NB4 (cell line): ENCODE results near the gene CFAP20.
"Not testable (repeated sequence)": the region's sequence is repeated elsewhere in the genome, so short reads cannot be mapped to it uniquely, and the experiment has no call there.

Experiments
- DNase-seq: peaks from one replicate; pipeline ENCODE4 v3.0.0; 2010; ENCODE audit warnings: low read depth
- H3K4me3 ChIP-seq: one replicate; pipeline ENCODE4 v1.5.1; 2011; ENCODE audit warnings: mild to moderate bottlenecking, low read depth, low read length, moderate library complexity
- CTCF ChIP-seq: IDR thresholded peaks from one replicate; pipeline ENCODE4 v1.5.1; 2012; ENCODE audit warnings: low read depth, low read length
- MAX ChIP-seq: IDR thresholded peaks from 2 replicates; pipeline ENCODE4 v1.6.1; 2011; ENCODE audit warnings: low read depth, low read length
- MYC ChIP-seq: IDR thresholded peaks from 2 replicates; pipeline ENCODE4 v1.6.1; 2011; ENCODE audit warnings: low read depth, low read length
- POLR2A ChIP-seq: IDR thresholded peaks from 2 replicates; pipeline ENCODE4 v1.6.1; 2011; ENCODE audit warnings: mild to moderate bottlenecking; ENCODE audit not compliant: insufficient read length; ENCODE audit errors: extremely low read depth

The CFAP20 gene

GRCh38 chr16:58094791-58095574 lies 34.2 kb downstream of the CFAP20 start:
- no peak overlapping the region for H3K4me3 ChIP-seq
- TF ChIP-seq POLR2A: no peak
- DNase-seq: peak; percentile 20

GRCh38 chr16:58094026-58094425 lies 35.2 kb downstream of the CFAP20 start:
- no peak for TF ChIP-seq MYC
- no peak for TF ChIP-seq POLR2A
- TF ChIP-seq MAX: no peak
- TF ChIP-seq CTCF: no peak

GRCh38 chr16:58090396-58090795 lies 38.8 kb downstream of the CFAP20 start:
- not testable (repeated sequence) for H3K4me3 ChIP-seq

More at GRCh38 chr16:58094026-58094425, 35.2 kb downstream of the CFAP20 start:
- no peak for DNase-seq
- no peak overlapping the region for H3K4me3 ChIP-seq

GRCh38 chr16:58088091-58088490 lies 41.1 kb downstream of the CFAP20 start:
- no peak for TF ChIP-seq POLR2A
- no peak for TF ChIP-seq MAX
- TF ChIP-seq CTCF: no peak
- TF ChIP-seq MYC: no peak
- H3K4me3 ChIP-seq: no peak overlapping the region

More at GRCh38 chr16:58090396-58090795, 38.8 kb downstream of the CFAP20 start:
- not testable (repeated sequence) for DNase-seq

GRCh38 chr16:58087209-58087913 lies 41.8 kb downstream of the CFAP20 start:
- TF ChIP-seq CTCF (no peak), MAX (no peak), POLR2A (no peak), MYC (no peak)
- H3K4me3 ChIP-seq: no peak overlapping the region
- DNase-seq: no peak

More at GRCh38 chr16:58088091-58088490, 41.1 kb downstream of the CFAP20 start:
- no peak for DNase-seq

GRCh38 chr16:58086381-58087208 lies 42.6 kb downstream of the CFAP20 start:
- no peak for DNase-seq
- TF ChIP-seq MAX: no peak
- no peak for TF ChIP-seq CTCF
- no peak for TF ChIP-seq MYC
- no peak for TF ChIP-seq POLR2A
- H3K4me3 ChIP-seq: no peak overlapping the region
